DND-41 (cell line): ENCODE results near the gene SLC44A1.
A peak's percentile ranks its signal among the peaks of the same experiment; 100 is the strongest.

ENCODE experiments used
- ATAC-seq: fragments of 200-7000 bp; cut with Tn5 transposase; 3 replicates; pipeline ENCODE4 v1.9.1; 2021; ENCODE audit warnings: low read depth; ENCODE audit not compliant: insufficient read depth
- DNase-seq: peaks from one replicate; pipeline ENCODE4 v3.0.0-alpha.2; 2020
- H2AFZ ChIP-seq: 2 replicates; pipeline ENCODE4 v1.6.0; 2012; ENCODE audit warnings: low read depth, low read length
- H3K27ac ChIP-seq: 2 replicates; pipeline ENCODE4 v1.5.1; 2012; ENCODE audit warnings: low read length, inconsistent platforms
- H3K27me3 ChIP-seq: fragments of 200-600 bp; sonication (generic); 2 replicates; pipeline ENCODE4 v1.6.0; 2012; ENCODE audit warnings: low read length, mild to moderate bottlenecking, inconsistent platforms; ENCODE audit not compliant: insufficient read depth, poor library complexity
- H3K36me3 ChIP-seq: 2 replicates; pipeline ENCODE4 v1.5.1; 2012; ENCODE audit warnings: low read length, inconsistent platforms; ENCODE audit not compliant: insufficient read depth
- H3K4me1 ChIP-seq: 2 replicates; pipeline ENCODE4 v1.5.1; 2012; ENCODE audit warnings: mild to moderate bottlenecking, low read length; ENCODE audit not compliant: insufficient read depth
- H3K4me2 ChIP-seq: 2 replicates; pipeline ENCODE4 v1.6.0; 2012; ENCODE audit warnings: mild to moderate bottlenecking, moderate library complexity, low read length, inconsistent platforms; ENCODE audit not compliant: insufficient read depth
- H3K4me3 ChIP-seq, 2 experiments: fragments of 200-600 bp in 1 of 2; shearing (Covaris generic) in 1 of 2; 2 replicates each; pipeline ENCODE4 v1.5.1; 2012 to 2016; ENCODE audit warnings: inconsistent platforms in 2 of 2, low read length in 2 of 2, mild to moderate bottlenecking in 2 of 2, low read depth in 1 of 2, moderate library complexity in 1 of 2
- H3K79me2 ChIP-seq: 2 replicates; pipeline ENCODE4 v1.6.0; 2012; ENCODE audit warnings: low read length, inconsistent platforms; ENCODE audit not compliant: insufficient read depth
- H3K9ac ChIP-seq: 2 replicates; pipeline ENCODE4 v1.6.0; 2012; ENCODE audit warnings: low read depth, mild to moderate bottlenecking, inconsistent platforms, low read length, moderate library complexity
- H3K9me3 ChIP-seq: 2 replicates; pipeline ENCODE4 v1.5.1; 2012; ENCODE audit warnings: low read length, moderate library complexity, mild to moderate bottlenecking, inconsistent platforms; ENCODE audit not compliant: insufficient read depth, severe bottlenecking
- H4K20me1 ChIP-seq: 2 replicates; pipeline ENCODE4 v1.6.0; 2012; ENCODE audit warnings: low read length; ENCODE audit not compliant: insufficient read depth
- CTCF ChIP-seq: IDR thresholded peaks from 2 replicates; pipeline ENCODE4 v1.5.1; 2012; ENCODE audit warnings: borderline replicate concordance, low read length, moderate library complexity, mild to moderate bottlenecking; ENCODE audit not compliant: poor library complexity, severe bottlenecking; ENCODE audit errors: extremely low read depth
- EZH2 ChIP-seq: IDR thresholded peaks from 3 replicates; pipeline ENCODE4 v1.6.1; 2012; ENCODE audit warnings: borderline replicate concordance, low read depth, mild to moderate bottlenecking, moderate library complexity, low read length, inconsistent platforms; ENCODE audit not compliant: severe bottlenecking

The SLC44A1 gene

GRCh38 chr9:105245029-105245890 lies 809 bp downstream of the SLC44A1 start:
- Histone ChIP-seq H3K79me2 (peaks cover 38% of the 10 kb centered on the region), H3K27ac (no peak overlapping the region; the same call in 1 of the 2 replicates), H3K4me2 (peak overlapping the region; percentile 89), H3K4me1 (peaks cover 40% of the 10 kb centered on the region), H3K4me3 (peak overlapping the region; percentile 45 to 75; a peak in 3 of 4 replicates), H3K36me3 (no peaks in the 10 kb centered on the region), H4K20me1 (peaks cover 3% of the 10 kb centered on the region), H3K9ac (peak overlapping the region; percentile 68), H3K9me3 (no peaks in the 10 kb centered on the region), H2AFZ (peak overlapping the region; percentile 67), H3K27me3 (peaks cover 17% of the 10 kb centered on the region)
- TF ChIP-seq EZH2 (peak; percentile 63), CTCF (no peak)
- ATAC-seq (no peak), DNase-seq (no peak)

GRCh38 chr9:105245891-105246161 lies 1.4 kb downstream of the SLC44A1 start:
- Histone ChIP-seq H3K27me3 (peaks cover 17% of the 10 kb centered on the region), H3K9me3 (no peaks in the 10 kb centered on the region), H3K4me2 (peak overlapping the region; percentile 89), H3K36me3 (no peaks in the 10 kb centered on the region), H2AFZ (no peak overlapping the region), H3K4me3 (peak overlapping the region; percentile 45 to 75; a peak in 3 of 4 replicates), H4K20me1 (peaks cover 3% of the 10 kb centered on the region), H3K9ac (peak overlapping the region; percentile 68; the same call in 1 of the 2 replicates), H3K79me2 (peaks cover 40% of the 10 kb centered on the region), H3K4me1 (peaks cover 40% of the 10 kb centered on the region), H3K27ac (no peak overlapping the region)
- no peak for DNase-seq
- TF ChIP-seq CTCF (no peak), EZH2 (no peak)
- ATAC-seq: no peak

GRCh38 chr9:105246656-105247173 lies 2.3 kb downstream of the SLC44A1 start:
- ATAC-seq: no peak
- Histone ChIP-seq H2AFZ (no peak overlapping the region), H3K79me2 (peaks cover 47% of the 10 kb centered on the region), H3K36me3 (no peaks in the 10 kb centered on the region), H3K4me1 (peaks cover 40% of the 10 kb centered on the region), H3K4me2 (peak overlapping the region; percentile 89; the same call in 1 of the 2 replicates), H3K4me3 (peak overlapping the region in 1 of 2 experiments; percentile 75; a peak in 1 of 4 replicates), H3K27me3 (peaks cover 17% of the 10 kb centered on the region), H3K9ac (0 out of 2 replicates have a peak overlapping the region, but pooled peaks have one; percentile 12), H3K27ac (no peak overlapping the region), H4K20me1 (peaks cover 7% of the 10 kb centered on the region), H3K9me3 (no peaks in the 10 kb centered on the region)
- no peak for TF ChIP-seq EZH2
- no peak for TF ChIP-seq CTCF
- DNase-seq: no peak
